GM18505 (cell line): ENCODE data around the gene LMBR1.

Experiments
- ATAC-seq: cut with Tn5 transposase; IDR thresholded peaks from one replicate; pipeline ENCODE4 v1.9.1; 2021; ENCODE audit not compliant: unreplicated experiment
- POLR2A ChIP-seq: IDR thresholded peaks from 4 replicates; pipeline ENCODE4 v1.6.1; 2011; ENCODE audit warnings: borderline replicate concordance; ENCODE audit not compliant: insufficient read depth, insufficient read length; ENCODE audit errors: extremely low read depth

The LMBR1 gene

DNA sequence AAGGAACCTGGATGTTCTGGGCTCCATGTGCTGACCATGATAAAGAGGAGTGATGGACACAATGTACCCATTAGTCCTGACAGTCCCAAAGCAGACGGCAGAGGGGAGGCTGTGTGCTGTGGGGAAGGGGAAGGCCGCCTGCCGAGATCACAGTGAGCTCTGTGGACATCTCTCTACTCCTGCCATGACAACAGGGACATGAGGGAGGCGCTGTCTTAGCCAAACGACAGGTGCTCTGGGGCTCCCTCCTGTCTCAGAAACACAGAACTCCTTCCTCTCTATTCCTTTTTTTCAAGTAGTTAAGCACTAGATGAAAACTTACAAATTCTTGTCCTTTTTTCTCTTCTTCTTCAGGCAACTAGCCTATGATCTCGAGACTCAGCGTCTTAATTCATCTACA is 139.4 kb downstream of the LMBR1 start:
- ATAC-seq: no peak
- no peak for TF ChIP-seq POLR2A

DNA sequence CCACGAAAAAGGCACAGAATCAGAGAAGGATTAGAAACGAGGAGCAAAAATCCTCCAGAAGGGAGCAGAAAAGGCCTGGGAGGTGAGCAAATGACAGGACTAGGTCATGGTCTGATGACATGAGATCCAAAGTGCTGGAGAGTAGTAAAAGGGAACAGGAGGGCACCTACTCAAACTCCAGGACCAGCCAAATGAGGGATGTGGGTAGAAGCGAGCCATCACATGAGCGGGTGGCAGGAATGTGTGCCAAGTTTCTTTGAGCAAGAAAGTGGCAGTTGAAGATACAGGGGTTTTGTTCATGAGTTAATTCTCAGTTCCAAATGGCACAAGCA is 139.8 kb downstream of the LMBR1 start:
- TF ChIP-seq POLR2A: no peak
- ATAC-seq: no peak

DNA sequence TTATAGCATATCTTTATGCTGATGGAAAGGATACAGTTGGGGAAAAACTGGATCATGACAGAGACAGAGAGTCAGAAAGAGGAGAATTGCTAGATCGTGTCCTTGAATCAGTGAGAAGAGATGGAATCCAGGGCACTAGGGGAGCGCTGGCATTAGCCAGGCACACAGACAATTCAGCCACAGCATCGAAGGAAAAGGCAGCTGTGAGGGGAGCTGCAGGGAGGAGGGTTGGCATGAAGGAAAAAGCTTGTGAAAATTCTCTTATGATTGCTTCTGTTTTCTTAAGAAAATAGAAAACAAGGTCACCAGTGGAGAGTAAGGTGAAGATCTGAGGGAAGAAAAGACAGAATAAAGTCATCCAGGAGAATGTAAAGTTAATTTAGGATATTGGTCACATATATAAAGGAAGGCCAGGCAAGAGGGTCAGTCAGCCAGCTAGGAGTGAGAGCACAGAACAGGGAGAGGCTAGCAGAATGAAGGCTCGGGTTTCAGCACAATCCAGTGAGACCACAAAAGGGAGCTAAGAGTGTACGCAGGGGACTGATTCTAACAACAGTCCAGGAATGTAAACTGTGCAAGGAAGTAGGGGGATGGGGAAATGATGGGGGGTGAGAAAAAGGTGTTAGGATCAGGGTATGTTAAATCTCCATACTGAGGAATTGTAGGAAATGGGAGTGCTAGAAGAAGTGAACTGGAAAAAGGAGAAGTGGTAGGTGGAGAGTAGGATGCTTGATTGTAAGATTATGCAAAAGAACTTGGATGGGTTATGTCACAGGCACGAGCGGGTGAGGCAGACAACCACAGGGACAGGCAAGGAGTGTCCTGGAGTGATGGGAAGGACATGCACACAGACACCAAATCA is 140.4 kb downstream of the LMBR1 start:
- no peak for TF ChIP-seq POLR2A
- ATAC-seq: no peak

DNA sequence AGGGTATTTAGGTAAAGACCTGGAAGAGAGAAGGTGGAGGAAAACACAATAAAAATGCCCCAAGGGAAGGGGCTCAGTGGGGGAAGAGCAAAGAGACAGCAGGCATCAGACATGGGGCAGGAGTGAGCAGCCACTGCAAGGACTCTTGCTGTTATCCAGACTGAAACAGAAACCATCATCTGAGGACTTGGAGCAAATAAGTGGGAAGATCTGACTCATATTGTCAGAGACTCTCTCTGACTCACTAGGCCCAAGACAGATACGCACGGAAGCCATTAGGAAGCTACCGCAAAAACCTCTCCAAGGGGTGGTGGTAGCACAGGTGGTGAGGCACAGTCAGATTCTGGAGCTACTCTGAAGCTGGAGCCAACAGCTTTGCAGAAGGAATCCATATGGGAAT is 141.7 kb downstream of the LMBR1 start:
- no peak for TF ChIP-seq POLR2A
- ATAC-seq: no peak

DNA sequence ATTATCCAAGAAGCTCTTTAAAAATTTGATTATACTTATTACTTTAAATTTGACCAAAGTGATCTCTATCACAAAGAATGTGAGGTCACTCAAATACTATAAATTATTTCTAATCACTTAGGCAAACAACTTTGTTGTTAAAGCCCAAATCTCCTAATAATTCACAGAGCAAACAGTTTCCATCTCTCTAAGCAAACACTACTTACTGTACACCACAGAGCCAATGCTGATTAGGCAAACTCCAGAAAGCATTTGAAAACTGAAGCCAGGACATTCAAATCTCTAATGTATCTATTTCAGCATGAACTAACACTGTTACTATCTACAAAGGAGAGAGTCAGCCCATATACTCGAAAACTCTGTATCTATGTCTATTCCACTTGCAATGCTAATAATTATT is 145.3 kb downstream of the LMBR1 start:
- TF ChIP-seq POLR2A: no peak
- no peak for ATAC-seq

DNA sequence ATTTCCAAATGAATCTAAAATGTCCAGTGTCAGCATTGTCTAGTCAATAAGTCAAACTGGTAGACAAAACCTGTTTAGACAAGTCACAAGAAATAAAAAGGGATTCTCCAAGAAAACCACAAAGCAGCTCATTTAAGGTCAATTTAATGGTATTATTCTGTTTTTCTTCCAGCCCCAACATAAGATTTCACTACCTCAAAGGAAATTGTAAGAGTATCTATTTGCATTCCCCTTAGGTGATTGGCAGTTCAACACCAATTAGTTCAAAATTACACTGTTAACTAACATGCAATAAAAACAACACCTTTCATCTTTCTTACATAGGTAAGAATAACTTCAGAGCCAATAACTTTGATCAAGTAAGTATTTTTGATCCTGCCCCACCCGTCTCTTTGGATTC is 146.1 kb downstream of the LMBR1 start:
- no peak for TF ChIP-seq POLR2A
- no peak for ATAC-seq

DNA sequence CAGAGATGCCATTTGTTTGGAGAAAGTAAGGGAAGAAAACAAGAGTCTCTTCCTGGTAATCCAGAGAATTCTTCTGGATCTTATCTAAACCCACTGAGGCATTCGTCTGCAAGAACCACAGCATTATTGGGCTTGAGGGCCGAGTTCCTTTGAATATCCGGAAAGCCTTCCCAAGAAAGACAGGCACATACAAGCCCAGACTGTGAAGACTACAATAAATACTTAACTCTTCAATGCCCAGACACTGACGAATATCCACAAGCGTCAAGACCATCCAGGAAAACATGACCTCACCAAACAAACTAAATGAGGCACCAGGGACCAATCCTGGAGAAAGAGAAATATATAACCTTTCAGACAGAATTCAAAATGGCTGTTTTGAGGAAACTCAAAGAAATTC is 153.4 kb downstream of the LMBR1 start:
- ATAC-seq: no peak
- TF ChIP-seq POLR2A: no peak

DNA sequence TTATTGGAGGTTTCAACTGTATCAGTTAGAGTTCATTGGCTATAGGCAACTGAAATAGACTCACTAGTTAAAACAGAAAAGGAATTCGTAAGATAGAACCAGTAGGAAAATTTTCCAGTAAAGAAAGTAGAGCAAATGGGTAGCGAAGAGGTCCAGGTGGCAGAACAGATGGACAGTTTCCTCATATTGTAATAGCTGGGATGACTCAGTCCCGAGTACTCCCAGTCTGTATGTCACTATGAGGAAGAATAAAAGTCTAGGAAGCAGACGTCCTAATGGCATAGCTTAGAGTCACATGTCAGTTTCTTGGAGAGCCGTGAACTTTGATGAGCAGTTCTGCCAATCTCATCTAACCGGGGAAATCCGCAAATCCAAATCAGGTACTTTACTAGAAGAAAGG is 157.1 kb downstream of the LMBR1 start:
- no peak for ATAC-seq
- TF ChIP-seq POLR2A: no peak

DNA sequence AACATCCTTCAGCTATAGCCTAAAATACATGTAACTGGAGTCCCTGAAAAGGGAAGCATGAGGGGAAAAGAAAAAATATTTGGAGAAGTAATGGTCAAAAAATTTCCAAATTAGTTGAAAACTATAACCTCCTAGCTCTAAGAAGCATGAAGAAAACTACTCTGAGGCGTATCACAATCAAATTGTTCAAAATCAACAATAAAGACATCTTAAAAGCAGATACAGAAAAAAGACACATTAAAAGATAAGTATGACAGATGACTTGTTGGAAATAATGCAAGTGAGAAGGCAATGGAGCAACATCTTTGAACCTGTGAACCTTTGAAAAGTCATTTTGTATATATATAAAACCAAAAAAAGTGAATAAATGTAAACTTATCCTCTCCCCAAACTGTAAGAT is 159.3 kb downstream of the LMBR1 start:
- no peak for ATAC-seq
- TF ChIP-seq POLR2A: no peak

DNA sequence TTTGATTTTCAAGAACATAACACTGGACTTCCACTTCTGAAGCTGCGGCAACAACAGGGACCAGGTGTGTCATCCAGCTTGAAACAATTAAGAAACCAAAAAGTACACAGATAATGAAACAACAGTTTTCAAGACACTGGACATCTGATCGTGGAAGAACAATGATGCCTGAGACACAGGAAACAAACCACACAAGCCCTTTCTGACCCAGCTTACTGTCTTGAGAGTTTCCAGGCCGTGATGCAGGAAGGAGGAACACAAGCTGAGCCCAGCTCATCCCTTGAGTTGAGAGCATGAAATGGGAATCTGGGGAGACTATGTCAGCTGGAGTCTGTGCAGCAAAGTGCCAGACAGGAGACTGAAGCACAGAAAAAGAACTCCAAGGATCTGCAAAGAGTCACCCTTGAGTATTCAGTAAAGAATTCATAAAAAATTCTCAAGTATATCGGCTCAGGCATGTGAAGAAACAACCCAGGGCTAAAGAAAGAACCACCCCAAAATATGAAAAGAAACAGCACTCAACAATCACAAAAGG is 160.8 kb downstream of the LMBR1 start:
- no peak for TF ChIP-seq POLR2A
- no peak for ATAC-seq

DNA sequence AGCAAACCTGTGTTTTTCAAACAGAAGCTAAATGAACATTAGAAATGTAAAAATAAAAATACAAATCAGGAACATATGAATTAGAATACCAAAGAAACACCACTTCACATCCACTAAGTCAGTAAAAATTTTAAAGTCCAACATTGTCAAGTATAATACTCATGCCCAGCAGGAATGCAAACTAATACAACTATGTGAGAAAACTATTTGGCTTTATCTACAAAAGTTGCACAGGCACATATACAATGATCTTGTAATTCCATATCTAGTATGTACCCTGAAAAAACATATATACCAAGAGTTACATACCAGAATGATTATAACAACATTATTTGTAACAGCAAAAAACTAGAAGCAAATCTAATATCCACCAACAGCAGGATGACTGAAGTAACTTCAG is 161.3 kb downstream of the LMBR1 start:
- TF ChIP-seq POLR2A: no peak
- ATAC-seq: no peak

DNA sequence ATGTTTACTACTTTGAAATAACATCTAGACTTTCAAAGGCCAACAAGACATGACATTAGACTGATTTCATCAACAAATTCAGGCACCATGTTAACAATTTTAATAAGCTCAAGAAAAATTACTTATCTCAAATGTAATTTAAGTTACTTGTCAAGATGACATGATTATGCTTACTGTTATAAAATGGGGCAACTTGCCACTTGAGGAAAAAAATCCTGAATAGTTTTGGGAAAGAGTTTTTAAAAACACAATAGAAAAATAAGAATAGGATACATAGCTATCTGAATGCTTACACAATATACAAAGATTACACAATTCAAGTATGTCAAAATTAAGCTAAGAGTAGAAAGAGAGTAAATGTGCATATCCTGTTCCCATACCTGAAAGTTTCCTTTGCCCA is 167.0 kb downstream of the LMBR1 start:
- ATAC-seq: no peak

DNA sequence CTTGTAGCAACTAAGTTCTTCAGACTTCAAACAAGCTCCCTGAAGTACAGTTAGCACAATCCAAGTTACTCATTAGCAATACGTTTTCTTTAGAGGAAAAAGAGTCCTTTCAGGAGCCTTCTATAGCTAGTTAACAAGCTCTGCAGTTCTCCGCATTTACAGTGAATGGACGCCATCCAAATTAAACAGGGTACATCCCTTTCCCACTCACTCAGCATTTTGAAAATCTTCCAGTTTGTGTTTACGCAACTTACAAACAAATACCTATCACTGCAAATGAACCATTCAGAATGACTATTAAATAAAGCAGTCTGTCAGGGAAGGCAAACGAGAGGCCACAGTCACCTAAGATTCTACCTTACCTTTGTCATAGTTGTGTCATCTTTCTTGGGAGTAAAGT is 167.9 kb downstream of the LMBR1 start:
- TF ChIP-seq POLR2A: no peak

More for the DNA sequence above, 167.0 kb downstream of the LMBR1 start:
- TF ChIP-seq POLR2A: no peak

DNA sequence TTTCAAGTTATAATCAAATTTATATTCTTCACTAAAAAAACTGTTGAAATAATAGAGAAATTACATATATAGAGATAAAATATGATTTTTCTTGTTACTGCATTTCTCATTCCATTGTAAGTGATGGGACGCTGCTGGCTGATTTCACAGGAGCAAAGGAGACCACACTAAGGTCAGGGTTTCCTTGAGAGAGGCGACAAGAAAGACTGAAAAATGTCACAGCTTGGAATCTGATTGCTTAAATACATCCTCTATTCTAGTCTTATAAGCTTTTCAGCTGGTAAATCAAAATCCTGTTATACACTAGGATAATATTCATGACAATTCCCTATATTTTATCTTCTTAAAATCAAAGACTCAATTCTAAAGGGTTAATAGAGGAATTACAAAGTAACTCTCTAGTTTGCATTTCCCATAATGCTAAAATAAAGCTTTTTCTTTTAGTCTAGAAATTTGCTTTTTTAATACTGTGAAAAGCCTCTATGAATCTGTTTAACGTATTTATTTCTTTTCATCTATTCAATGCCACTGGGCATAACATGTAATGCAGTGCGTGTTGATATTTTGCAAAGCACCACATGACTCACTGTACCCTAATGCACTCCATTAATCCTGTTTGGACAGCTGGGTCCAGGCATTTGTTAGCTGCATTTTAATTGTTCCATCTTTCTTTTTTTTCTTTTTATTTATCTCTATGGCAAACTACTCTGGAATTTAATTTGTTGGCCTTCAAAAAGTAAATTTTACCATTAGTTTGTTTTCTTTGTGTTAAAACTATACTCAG is 170.7 kb downstream of the LMBR1 start:
- TF ChIP-seq POLR2A: no peak
- ATAC-seq: no peak

More for the DNA sequence above, 167.9 kb downstream of the LMBR1 start:
- ATAC-seq: no peak
